DMS153 (cell line): ENCODE data around the gene BMPER.
A peak's percentile ranks its signal among the peaks of the same experiment; 100 is the strongest.

ENCODE experiments used
- DNase-seq: peaks from one replicate; lab custom pipeline; 2025; lab: John Stamatoyannopoulos, UW

The BMPER gene

DNA sequence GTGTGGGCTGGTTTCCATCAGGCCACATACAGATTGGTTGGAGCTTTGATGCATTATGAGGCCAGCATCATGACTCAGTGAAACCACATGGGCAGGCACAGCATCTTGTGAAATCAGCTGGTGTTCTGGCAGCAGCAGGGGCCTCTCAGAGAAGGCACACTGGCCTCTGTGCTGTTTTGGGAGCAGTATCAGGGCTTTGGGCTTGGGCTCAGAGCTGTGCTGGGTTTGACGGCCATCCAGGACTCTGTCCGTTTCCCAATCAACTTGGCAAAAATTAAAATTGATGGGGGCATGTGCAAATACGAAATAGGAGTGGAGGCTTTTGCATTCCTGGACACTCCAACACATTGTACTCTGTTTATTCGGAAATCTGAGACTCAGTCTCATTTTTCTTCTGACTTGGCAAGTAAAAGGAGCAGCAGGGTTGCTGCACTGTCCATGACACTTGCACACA is 190.9 kb downstream of the BMPER start:
- no peak for DNase-seq

DNA sequence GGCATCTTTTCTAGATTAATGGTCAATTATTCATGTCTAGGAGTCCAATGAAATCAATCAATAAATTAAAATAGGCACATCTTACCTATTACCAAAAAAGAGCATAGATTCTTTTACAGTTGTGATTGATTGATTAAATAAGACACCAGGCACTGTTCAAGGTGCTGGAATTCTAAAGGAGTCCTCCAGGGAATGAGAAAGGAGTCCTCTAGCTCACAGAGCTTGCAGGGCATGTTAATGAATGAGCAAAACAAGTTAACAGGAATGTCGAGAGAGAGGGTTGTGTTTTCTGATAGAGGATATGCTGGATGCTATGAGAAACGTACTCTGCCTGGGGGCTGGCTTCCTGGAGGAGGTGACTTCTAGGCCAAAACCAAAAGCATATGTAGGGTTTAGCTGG is 191.4 kb downstream of the BMPER start:
- DNase-seq = no peak

GRCh38 chr7:34100661-34101060 is 195.3 kb downstream of the BMPER start:
- DNase-seq = no peak

GRCh38 chr7:34104115-34104514 is 198.8 kb downstream of the BMPER start:
- DNase-seq = no peak

GRCh38 chr7:34104992-34105391 is 199.7 kb downstream of the BMPER start:
- no peak for DNase-seq

- DNase-seq = no peak
Measured at GRCh38 chr7:34107276-34107675, 201.9 kb downstream of the BMPER start.

DNA sequence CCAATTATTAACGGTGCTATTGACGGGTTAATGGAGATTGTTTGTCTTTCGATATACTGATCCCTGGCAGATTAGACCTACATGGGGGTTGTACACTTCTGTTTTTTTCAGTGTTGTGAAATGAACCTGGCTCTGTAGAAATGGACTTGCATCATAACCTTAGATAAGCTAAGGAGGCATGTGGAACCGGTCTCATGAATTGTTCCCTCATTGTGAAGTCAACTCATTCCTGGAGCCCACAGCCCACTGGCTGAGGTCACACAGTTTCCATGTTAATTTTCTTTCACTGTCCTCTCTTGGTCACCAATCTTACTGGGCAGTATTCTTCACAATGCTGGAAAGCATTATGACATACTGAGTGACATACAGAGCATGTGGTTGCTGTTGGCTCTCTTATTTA is 202.8 kb downstream of the BMPER start:
- DNase-seq = no peak

- DNase-seq = peak; percentile 22
Measured at GRCh38 chr7:34109936-34110780, 204.8 kb downstream of the BMPER start.

- no peak for DNase-seq
Measured at GRCh38 chr7:34111031-34111430, 205.7 kb downstream of the BMPER start.

GRCh38 chr7:34115503-34115902 is 210.2 kb downstream of the BMPER start:
- no peak for DNase-seq

DNA sequence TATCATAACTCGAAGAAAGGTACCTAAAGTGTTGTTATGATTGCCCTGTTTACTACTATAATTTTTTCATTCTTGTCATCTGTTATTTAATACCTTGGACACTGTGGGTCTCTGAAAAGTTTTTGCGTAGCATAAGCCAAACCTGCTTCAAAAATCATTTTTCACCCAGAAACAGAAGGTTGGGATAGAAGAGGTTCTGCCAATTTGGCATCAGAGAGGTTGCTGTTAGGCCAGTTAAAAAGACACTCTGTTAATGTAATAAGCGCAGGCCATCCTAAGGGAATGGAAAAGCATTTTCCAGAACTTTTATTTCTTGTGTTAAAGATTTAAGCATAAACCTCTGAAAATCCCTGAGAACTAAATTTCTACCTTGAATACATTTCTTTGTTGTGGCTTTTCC is 212.2 kb downstream of the BMPER start:
- DNase-seq = no peak

GRCh38 chr7:34121366-34121765 is 216.0 kb downstream of the BMPER start:
- DNase-seq = no peak

GRCh38 chr7:34123316-34123715 is 218.0 kb downstream of the BMPER start:
- DNase-seq = no peak

GRCh38 chr7:34124765-34125164 is 219.4 kb downstream of the BMPER start:
- no peak for DNase-seq

GRCh38 chr7:34128762-34129161 is 223.4 kb downstream of the BMPER start:
- DNase-seq = no peak

DNA sequence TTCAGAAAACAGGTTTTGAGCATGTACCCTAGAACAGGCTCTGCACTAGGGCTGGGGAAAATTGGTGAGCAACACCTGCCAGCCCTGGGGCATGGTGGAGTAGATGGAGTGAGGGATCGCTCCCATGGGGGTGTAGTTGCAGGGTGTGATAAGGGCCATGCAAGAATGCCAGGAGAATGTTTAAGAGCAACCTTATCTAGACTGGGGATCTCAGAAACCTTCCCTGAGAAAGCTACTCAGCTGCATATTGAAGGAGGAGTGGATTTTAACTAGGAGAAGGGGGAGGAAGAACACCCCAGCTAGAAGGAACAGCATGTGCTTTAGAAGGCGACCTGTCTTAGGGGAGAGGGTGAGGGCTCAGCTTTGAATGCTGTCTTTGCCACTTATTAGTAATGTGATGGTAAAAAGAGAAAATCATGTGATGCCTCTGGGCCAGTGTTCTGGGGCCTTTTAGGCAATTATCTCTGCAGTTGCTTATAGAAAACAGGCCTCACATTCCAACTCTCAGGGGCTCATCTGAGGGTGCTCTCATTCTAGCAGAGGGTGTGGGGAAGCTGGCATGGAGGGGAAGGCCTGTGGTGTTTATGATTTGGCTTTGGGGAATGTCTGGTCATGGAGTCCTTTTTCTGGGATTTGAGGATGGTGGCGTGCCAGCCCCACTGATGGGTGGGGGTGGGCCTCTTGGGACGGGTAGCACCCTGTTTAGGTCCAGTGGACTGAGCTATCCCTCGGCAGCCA is 225.4 kb downstream of the BMPER start:
- no peak for DNase-seq

DNA sequence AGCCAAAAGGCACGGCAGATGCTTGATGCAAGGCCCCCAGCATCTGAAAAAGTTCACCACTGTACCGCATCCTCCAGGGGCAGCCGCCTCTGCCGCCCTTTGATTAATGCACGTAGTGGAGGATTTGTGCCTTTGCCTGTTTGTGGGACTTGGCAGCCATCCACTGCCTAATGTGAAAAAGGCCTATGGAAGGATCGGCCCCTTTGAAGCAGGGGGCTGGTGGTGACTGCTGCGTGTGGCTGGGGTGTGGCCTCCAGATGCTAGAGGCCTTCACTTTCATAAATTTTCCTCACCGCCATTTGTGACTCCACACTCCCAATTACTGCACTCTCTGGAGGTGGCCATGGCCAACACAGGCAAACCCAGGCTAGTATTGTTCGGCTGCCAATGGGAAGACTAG is 226.0 kb downstream of the BMPER start:
- no peak for DNase-seq

DNA sequence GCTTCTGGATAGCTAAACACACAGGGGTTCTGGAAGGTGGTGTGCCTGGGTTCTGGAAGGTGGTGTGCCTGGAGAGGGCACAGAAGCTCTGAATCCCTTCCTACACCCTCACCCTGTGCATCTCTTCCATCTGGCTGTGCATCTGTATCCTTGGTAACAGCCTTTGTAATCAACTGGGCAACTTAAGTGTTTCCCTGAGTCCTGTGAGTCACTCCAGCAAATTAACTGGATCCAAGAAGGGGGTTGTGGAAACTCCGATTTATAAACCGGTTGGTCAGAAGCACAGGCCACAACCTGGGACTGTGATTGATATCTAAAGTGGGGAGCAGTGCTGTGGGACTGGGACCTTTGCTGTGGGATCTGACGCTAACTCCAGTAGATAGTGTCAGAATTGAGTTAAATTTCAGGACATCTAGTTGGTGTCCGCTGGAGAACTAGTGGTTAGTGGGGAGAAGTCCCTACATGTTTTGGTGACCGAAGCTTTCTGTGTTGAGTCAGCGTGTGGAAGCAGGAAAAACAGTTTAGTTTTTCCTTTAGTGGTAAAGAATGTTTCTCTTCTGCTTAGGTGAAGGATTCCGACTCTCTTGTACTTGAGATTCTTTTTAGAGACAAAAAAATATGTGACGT is 228.1 kb downstream of the BMPER start:
- no peak for DNase-seq

DNA sequence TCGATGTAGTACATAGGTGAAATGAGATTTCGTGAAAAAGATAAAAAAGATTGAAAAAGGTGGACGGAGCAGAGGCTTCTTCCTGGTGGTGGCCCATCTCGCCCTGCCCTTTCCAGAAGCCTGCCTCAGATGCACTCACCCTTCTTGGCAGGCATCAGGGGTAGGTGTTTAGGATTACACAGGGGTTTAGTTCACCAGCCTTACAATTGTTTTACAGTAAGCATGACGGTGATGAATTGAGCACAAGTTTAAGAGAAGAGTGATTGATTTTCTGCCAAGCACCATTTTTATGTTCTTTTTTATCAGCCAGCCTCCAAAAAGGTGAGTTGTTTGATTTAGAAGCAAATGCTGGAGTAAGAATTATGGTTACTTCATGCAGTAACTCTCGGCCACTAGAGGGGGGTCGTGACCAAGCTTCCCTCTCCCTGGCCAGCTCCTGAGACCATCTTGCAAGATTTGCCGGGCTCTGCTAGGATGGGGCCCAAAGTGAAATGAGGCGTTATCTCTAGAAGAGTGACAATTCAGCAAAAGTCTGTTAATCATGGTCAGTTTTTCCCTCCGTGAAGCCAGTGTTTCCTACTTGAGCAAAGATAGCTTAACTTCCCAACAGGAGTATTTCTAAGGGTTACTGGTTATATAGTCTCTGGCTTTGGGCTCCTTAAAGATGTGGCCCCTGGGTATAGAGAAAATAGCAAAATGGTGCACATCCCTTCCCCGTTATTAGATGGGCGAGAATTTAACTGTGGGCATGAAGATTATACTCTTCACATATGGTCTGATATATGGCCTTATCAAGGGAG is 228.8 kb downstream of the BMPER start:
- DNase-seq = peak; percentile 48

DNA sequence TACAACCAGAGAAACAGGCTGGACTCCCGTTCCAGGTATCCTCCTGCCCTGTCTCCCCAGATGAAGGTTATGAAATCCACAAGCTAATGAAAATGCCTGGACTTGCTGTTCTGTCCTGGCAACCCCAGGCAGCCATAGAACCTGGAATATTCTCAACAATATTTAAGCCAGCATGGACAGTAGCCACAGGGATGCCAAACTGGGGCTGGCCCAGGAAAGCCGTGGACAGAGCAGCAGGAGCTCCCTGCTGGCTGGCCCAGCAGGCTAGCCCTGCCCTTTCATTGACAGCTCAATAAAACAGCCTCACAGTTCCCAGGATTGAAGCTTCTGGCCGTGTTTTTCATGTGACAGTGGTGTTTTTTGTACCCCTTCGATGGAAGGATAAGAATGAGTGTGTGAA is 230.6 kb downstream of the BMPER start:
- DNase-seq = no peak

- DNase-seq = no peak
Measured at GRCh38 chr7:34136698-34137097, 231.4 kb downstream of the BMPER start.

GRCh38 chr7:34137176-34137575 is 231.8 kb downstream of the BMPER start:
- no peak for DNase-seq
